ENCODE measurements around the gene NDUFS6.

DNA sequence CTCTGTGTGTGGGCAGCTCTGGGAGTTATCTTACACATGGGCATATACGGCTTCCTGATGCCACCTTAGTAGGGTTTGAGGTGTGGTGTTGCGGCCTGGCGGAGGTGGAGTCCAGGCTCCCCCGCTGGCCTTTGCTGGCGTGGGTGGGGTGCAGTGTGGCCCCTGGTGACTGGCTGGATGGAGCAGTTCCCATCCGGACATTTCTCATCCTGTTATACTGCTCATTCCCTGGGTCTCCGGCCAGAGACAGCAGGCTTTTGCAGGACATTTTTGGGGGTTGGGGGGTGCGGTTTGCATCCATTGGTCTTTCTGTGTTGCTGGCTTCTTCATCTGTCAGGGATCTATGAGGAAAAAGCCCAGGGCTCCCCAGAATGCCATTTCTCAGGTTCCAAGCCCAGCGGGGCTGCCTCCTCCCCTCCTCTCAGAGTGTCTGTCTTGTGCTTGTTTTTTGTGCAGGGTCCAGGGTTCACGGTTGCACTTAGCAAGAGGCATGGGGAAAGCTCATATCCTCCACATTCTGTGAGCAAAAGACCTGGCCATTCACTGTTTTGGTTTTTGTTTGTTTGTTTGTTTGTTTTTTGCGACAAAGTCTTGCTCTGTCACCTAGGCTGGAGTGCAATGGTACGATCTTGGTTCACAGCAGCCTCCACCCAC, 22.3 kb downstream of the NDUFS6 start:
- TF ChIP-seq POLR2A (IDR thresholded peaks at IDR 0.05) (no peak), CTCF (IDR thresholded peaks at IDR 0.05) (no peak), EP300 (IDR thresholded peaks at IDR 0.05) (no peak)
